HG03469 (cell line): Measurements from ENCODE around the gene GPR32.
"Not testable (repeated sequence)": the region's sequence is repeated elsewhere in the genome, so short reads cannot be mapped to it uniquely, and the experiment has no call there.

ENCODE experiments used
- ATAC-seq: cut with Tn5 transposase; IDR thresholded peaks from one replicate; pipeline ENCODE4 v1.9.1; 2021; ENCODE audit warnings: mild to moderate bottlenecking, moderate library complexity, moderate number of reproducible peaks; ENCODE audit not compliant: unreplicated experiment

The GPR32 gene

GRCh38 chr19:50770164-50770563 is at the start of gene GPR32:
Gene GPR32, plus strand, starts transcription at chr19:50770464. Its CDS starts 137 bp downstream, at chr19:50770601.
- not testable (repeated sequence) for ATAC-seq

GRCh38 chr19:50720921-50721381 is 49.3 kb upstream of the GPR32 start:
- ATAC-seq: no peak

- no peak for ATAC-seq
These were observed 48.7 kb upstream of the GPR32 start for GRCh38 chr19:50721441-50722137.

- ATAC-seq: no peak
These were observed 47.9 kb upstream of the GPR32 start for GRCh38 chr19:50722201-50723013.

GRCh38 chr19:50723069-50723468 is 47.2 kb upstream of the GPR32 start, which contains the start of gene CLEC11A:
Gene CLEC11A, plus strand, starts transcription at chr19:50723364. Its CDS starts 162 bp downstream, at chr19:50723526.
- no peak for ATAC-seq

GRCh38 chr19:50723735-50724521 is 46.3 kb upstream of the GPR32 start:
- no peak for ATAC-seq

- ATAC-seq: peak; percentile 59
These were observed 45.6 kb upstream of the GPR32 start for GRCh38 chr19:50724522-50725217.

GRCh38 chr19:50725218-50725910 is 44.9 kb upstream of the GPR32 start:
- ATAC-seq: peak; percentile 21

GRCh38 chr19:50725911-50726230 is 44.4 kb upstream of the GPR32 start:
- no peak for ATAC-seq

GRCh38 chr19:50728084-50728737 is 42.1 kb upstream of the GPR32 start:
- ATAC-seq: no peak

- ATAC-seq: no peak
These were observed 40.4 kb upstream of the GPR32 start for GRCh38 chr19:50729894-50730293.

GRCh38 chr19:50735869-50736268 is 34.4 kb upstream of the GPR32 start:
- no peak for ATAC-seq

GRCh38 chr19:50736338-50736737 is 33.9 kb upstream of the GPR32 start:
- ATAC-seq: no peak

- no peak for ATAC-seq
These were observed 30.9 kb upstream of the GPR32 start for GRCh38 chr19:50739132-50739913.

- ATAC-seq: no peak
These were observed 30.3 kb upstream of the GPR32 start for GRCh38 chr19:50739914-50740426.

- no peak for ATAC-seq
These were observed 28.9 kb upstream of the GPR32 start for GRCh38 chr19:50741179-50741933.

GRCh38 chr19:50743537-50743936 is 26.7 kb upstream of the GPR32 start:
- ATAC-seq: no peak

GRCh38 chr19:50745221-50745620 is 25.0 kb upstream of the GPR32 start:
- no peak for ATAC-seq
